NCI-H1694 (cell line): Measurements from ENCODE around the gene PPTC7.
"Not testable (repeated sequence)": the region's sequence is repeated elsewhere in the genome, so short reads cannot be mapped to it uniquely, and the experiment has no call there.

Source experiments
- DNase-seq: peaks from one replicate; lab custom pipeline; 2025; lab: John Stamatoyannopoulos, UW

The PPTC7 gene

DNA sequence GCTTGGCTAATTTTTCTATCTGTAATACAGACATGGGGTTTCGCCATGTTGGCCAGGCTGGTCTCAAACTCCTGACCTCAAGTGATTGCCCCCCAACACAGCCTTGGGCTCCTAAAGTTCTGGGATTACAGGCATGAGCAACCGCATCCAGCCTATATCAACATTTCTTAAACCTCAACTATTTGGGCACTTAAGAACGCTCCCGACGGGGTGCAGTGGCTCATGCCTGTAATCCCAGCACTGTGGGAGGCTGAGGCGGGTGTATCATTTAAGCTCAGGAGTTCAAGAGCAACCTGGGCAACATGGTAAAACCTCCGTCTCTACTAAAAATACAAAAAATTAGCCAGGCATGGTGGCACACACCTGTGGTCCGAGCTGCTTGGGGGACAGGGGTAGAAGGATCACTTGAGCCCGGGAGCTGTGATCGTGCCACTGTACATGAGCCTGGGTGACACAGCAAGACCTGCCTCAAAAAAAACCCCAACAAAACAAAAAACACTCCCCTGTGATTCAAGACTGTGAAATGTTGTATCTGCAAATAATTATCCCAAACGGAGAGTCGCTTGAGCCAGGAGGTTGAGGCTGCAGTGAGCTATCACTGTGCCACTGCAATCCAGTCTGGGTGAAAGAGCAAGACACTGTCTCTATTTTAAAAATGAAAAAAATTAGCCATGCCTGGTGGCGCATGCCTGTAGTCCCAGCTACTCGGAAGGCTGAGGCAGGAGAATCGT, 21.5 kb downstream of the PPTC7 start:
- DNase-seq: no peak

DNA sequence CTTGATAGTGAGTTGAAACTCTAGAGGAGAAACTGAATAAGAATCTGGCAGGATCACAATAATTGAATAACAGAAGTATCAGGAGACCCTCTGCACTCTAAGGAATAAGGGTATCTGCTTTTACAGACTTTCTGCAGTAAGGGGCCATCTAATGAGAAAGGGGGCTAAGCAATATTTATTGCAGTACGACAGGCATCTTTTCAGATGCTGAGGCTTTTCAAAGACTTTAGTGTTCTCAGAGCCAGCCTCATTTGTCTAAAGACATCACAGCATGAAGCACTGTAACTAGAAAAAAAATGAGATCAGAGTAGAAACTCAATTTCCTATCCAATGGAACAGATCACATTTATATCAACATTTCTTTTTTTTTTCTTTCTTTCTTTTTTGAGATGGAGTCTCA, 22.2 kb downstream of the PPTC7 start:
- no peak for DNase-seq

DNA sequence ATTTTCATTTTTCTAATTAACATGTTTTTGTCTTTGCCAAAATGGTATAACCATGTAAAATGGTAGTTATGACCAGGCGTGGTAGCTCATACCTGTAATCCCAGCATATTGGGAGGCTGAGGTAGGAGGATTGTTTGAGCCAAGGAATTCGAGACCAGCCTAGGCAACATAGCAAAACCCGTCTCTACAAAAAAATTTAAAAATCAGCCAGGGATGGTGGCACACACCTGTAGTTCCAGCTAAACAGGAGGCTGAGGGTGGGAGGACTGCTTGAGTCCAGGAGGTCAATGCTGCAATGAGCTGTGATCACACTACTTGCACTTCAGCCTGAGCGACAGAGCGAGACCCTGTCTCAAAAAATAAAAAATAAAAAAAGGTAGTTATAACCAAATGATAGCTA, 23.1 kb downstream of the PPTC7 start:
- DNase-seq: no peak

DNA sequence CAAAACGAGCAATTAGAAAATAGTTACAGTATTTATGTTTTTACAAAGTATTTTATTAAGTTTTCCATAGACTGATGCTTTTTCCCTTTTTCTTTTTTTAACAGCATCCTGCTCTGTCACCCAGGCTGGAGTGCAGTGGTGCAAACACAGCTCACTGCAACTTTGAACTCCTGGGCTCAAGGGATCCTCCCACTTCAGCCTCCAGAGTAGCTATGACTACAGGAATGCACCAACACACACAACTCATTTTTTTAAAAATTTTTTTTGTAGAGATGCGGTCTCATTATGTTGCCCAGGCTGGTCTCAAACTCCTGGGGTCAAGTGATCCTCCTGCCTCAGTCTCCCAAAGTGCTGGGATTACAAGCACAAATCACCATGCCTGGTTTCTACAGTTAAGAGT, 24.2 kb downstream of the PPTC7 start:
- not testable (repeated sequence) for DNase-seq

DNA sequence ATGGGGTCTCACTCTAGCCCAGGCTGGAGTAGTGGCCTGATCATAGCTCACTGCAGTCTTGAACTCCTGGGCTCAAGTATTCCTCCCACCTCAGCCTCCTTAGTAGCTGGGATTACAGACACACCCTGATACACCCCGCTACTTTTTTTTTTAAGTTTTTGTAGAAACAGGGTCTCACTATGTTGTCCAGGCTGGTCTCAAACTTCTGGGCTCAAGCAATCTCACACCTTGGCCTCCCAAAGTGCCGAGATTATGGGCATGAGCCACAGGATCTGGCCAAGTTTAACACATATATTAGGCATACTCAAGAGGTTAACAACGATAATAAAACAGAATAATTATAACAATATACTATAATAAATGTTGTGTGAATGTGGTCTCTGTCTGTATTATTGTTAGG, 25.8 kb downstream of the PPTC7 start:
- no peak for DNase-seq

DNA sequence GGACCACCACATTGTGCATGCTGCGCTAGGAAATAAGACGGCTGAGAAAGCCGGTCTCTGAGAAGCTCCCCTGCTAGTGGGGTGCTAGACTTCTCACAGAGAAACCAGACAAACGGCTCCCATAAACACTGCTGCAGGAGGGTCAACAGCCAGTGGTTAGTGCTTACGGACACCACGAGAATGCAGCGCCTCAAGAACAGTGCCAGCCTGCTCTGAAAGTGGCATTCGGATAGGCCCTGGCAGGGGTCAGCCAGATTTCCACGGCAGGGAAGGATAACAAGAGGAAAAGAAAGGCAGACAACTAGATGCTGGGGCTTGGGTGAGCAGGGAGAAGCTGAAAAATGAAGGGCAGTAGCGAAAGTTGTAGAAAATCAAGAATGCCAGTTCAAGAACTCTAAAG, 26.4 kb downstream of the PPTC7 start:
- no peak for DNase-seq

DNA sequence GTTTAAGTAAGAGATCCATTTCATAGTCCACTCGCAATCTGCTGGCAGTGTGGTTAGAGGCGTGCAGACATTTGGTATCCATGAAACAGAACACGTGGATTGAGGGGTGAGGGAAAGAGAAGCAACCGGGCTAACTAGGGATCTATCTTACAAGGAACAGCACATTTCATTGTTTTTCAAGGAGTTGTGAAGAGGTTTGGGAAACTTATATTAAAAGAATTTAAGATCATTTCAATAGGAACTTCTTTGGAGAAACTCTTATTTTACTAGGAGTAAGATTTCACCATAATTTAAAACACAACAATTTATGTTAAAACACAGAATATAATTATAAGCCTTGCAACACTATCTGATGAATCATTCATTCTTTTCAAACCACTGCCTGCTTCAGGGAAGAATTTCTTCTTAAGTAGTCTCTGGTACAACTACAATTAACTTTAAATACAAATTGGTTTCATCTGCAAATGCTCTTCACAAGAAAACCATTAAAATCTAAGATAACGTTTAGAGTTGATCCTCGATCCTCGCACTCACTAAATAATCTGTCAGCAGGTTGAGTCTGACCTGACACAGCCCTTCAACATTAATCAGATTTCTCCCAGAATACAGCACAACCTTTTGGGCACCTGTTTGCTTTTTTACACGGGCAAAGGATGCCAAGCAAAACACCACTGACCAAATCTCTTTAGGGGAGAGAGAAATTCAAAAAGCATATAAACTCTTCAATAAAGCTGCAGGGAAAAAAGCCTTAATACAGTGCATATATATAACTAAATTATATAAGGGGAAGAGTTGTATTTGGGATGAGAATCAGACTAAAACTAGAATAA, 27.3 kb downstream of the PPTC7 start:
- no peak for DNase-seq

DNA sequence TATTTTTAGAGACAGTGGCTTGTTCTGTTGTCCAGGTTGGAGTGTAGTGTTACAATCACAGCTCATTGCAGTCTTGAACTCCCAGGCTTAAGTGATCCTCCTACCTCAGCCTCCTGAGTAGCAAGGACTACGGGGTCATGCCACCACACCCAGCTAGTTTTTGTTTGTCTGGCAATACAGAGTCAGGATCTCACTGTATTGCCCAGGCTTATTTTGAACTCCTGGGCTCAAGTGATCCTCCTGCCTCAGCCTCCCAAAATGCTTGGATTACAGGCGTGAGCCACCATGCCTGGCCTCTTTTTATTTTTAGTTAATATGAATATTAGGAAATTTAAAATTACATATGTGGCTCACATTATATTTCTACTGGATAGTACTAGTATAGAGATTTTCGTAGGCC, 28.9 kb downstream of the PPTC7 start:
- DNase-seq: no peak

DNA sequence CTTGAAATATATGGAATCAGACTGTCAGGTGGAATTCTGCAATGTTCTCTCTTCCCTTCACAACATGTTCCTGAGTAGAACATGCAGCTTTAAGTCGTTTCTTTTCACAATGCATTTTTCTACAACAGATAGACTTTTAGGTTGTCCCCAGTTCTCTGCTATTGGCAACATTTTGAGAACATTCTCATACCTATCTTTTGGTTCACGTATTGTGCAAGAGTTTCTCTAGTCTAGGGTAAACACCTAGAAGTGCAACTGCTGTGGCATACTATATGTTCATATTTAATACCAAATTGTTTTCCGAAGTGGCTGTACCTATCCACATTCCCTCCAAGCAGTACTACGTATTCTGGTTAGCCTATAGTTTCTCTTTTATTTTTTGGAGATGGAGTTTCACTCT, 32.1 kb downstream of the PPTC7 start:
- DNase-seq: no peak

DNA sequence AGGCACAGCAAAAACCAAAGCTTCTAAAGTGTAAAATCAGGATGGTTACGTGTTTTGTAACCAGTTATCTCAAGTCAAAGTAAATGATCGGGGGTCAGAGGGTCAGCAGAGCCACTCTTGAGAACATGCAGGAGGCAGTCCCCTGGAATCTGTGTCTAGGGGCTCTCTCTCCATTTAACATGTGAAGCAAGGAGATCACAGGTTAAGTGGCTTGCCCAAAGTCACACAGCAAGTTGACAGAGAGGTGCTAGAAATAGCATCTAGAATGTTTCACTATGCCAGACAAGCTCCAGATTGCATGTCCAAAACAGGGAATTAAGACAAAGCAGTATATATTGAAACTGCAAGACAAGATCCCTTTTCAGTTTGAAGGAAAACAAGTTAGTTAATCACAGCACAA, 33.4 kb downstream of the PPTC7 start:
- DNase-seq: no peak

DNA sequence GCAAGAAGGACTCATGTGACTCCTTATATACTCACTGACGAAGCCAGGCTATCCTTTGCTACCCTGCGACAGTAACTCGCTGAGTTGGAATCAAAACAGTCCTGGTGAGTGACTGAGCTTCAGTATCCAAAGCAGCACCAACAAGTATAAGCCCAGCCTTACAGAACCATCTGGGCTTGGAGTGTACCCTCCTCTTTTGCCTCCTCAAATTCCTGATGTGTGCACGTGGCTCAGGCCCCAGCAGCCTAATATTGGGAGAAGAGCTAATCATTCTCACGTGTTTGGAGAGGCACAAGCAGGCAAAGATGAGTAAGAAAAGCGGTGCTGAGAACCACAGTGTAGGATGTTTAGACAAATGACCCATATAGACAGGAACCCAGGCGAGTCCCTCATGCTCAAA, 34.4 kb downstream of the PPTC7 start:
- no peak for DNase-seq

DNA sequence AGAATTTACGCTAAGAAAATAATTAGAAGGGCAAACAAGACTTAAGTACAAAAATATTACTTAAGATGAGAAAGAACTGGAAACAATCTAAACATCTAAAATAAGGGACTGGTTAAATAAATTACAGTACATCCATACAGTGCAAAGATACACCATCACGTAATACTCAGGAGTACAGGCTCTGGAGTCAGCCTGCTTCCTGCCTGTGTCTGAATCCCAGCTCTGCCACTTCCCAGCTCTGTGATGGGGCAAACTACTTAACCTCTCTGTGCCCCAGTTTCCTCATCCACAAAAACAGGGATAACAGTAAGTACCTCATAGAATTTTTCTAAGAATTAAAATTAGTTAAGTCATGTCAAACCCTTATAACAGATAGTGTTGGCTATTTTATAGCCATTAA, 36.0 kb downstream of the PPTC7 start:
- DNase-seq: no peak

DNA sequence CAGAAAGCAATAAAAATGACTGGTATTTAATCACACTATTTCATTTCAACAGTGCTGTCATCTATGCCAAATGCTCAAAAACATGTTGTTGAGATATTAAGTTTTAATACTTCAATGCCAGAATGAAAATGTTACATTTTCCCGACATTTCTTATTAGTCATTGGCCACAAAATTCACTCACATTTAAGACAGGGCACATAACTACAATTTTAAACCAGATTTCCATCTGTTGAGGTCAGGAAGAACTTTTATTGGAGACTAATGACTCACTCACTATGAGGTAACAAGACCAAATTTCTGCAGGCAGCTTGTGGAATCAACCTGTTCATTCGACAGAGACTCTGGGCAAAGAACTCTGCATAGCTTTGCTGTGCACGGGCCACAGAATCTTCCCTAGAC, 36.8 kb downstream of the PPTC7 start:
- no peak for DNase-seq

DNA sequence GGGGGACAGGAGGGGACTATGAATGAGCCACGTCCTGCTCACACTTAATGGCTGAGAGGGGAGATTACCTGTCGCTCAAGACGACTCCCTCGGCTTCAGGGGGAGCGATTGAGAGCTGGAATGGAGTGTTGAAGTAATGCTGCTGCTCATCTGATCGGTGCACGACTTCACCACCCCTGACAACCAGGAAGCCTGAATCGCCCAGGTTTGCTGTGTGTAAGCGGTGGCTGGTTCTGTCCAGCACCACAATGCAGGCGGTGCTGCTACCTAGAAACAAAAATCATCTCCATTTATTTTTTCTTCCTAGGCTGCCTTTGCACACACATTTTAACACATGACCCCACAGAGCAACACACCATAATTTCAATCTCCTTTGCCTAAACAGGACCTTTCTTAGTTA, 37.3 kb downstream of the PPTC7 start:
- no peak for DNase-seq

DNA sequence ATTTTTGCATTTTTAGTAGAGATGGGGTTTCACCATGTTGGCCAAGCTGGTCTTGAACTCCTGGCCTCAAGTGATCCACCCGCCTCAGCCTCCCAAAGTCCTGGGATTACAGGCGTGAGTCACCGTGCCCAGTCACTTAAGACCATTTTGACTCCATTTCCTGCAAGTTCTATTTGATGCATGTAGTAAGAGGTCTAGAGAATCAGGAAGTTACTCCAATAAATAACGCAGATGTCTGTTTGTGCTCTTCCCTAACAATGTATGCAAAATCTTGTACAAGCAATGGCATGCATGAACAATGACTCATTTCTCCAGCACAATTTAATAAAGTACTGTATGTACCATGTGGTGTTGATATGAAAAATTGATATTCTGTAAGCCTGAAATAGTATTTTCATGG, 37.9 kb downstream of the PPTC7 start:
- not testable (repeated sequence) for DNase-seq

DNA sequence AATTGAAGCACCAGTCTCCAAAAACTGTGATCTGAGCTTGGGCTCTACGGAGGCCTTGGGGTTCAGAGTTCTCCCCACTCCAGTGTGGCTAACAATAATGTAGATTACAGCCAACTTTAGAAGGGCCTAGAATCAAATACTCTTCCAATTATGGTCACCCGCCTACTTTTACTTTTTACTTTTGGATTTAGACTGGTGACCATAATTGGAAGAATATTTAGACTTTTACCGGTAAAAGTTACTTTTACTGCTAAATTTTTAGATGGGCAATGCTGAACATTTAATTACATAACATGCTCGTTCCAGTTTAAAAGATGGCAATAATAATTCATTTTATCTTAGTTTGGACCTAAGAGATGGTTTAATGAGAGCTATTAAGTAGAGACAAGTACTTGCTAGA, 39.2 kb downstream of the PPTC7 start:
- DNase-seq: no peak

DNA sequence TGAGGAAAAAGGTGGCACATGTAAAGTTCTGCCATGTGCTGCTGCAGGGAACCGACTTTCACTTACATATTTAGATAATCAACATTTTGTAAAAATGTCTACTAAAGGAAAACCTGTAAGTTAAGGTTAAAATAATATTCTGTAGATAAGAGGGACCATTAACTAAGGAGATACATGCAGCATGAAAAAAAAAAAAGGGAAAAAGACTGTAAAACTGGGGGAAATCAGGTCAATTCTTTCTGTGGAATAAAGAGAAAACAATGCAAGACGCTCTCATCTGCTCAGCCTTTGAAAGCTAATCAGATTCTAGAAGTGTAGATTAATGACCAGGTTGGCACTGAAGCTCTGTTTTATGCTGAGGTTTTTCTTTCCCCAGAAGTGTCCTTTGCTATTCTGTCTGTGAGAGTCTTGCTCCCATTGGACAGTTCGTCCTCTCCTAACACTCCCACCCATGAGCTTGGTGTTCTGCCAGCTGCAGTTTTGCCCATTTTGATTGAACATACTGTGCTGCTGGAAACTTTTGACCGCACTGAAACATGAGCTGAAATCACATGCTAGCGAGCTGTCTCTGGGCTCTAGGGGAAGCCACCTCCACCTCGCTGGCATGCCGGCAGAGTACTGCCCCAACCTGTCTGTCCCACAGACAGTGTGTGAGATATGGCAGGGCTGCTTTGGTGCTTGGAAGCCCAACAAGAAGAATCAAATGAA, 39.7 kb downstream of the PPTC7 start:
- no peak for DNase-seq

DNA sequence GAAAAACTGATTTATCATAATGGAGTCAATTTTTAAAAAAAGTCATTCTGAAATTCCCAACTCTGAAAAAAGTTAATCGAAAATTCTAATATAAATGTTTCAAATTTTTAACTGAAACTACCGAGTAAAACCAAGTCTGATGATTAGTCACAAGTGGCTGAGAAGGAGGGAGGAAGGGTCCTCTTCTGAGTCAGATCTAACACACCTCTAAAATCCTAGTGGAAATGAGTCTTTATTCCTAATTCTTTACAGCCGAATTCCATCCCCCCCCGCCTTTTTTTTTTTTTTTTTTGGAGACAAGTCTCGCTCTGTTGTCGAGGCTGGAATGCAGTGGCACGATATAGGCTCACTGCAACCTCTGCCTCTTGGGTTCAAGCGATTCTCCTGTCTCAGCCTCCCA, 43.1 kb downstream of the PPTC7 start:
- DNase-seq: no peak

DNA sequence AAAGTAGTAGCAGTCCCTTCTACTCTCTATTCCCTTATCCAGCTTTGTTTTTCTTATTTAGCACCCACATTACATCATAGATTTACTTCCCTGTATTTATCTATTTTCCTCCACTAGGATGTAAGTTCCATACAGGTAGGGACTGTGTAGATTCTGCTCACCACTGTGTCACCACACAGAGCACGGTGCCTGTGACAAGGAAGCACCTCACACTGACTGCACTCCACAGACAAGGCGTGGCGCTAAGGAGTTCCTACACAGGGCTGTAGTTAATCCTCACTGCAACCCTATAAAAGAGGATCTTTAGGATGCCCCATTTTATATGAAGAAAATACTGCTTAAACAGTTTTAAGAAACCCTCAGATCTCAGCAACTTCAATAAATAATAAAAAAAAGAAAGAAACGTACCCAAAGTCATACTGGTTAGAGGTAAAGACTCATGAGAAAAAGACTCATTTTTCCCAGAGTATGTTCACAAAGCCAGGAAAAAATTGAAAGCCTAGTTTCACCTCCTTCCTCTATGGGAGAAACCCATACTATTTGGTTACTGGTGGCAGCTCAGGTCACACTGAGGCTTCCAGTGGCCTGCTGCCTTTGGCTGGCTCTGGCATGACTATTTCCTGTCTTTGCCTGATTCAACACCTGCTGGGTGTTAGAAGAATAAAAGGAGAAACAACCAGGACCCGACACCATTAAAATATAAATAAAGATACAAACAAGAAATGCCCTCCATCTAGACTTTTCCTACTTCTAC, 44.1 kb downstream of the PPTC7 start:
- DNase-seq: no peak

DNA sequence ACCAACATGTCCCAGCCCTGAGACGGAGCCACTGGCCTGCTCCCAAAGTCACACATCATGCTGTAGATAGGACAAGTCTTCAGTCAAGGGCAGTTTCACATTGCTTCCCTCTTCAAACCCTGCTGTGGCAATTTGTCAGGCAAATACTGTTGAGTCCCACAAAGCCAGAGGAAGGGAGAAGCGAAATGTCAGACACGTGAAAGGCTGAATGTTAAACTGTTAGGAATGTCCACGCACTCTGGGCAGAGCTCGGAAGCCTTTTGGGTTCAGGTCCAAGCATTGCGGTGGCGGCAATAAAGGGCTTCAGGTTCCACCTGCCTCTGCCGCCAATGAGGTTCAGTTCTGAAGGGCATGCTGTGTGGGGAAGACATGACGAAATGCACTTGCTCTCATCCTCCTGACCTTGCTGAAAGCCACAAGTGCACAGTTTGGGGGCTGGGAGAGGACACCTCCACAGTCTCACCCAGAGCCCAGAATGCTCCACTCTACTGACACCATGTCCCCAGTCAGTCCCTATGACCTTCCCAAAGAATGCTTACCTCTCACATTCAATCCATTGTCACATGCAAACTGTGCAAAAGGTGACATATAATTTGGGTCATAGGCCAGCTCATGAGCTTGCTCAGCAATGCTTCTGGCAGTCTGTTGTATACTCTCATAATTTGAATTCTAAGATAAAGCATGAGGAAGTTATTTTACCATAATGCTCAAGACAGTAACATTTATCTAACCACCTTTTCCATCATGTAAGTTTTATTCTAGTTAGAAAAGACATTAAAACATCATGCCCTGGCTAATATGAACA, 45.3 kb downstream of the PPTC7 start:
- DNase-seq: no peak

DNA sequence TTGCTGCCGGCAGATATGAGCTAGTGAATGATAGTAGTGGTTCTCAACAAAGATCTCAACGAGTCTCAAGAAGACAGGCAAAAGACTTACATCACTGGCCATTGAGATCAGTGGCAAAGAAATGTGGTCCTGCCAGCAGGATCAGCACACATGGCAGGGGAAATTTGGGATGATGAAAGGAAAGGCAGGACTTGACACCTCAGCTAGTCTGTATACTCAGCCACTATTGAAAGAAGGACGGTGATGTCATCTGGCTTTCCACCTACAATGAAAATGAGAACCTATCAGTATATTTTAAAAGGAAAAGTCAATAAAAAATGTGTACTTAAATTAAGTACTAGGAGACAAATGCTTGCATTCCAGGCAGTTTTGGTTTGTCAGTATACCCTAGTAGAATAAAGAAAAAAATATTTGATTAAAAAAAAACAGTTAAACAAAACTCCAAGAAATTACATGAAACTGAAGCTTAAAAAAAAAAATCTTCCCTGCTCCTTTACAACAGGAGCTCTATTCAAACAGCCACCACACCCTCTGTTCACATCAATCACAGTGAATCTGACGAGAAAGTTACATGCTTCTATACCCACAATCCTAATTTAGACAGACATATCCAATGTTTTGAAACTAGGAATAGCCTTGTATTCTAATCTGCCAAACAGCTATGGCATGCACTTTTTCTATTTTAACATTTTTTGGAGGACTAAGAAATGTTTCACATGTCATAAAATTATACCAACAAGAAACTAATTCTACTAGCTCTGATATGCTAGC, 46.1 kb downstream of the PPTC7 start:
- DNase-seq: no peak
